ENCODE data around the gene CCNT1. TPM values are rescaled to one million over a fixed set of nuclear protein-coding genes. Genes with fewer than 3 reads are reported as not detected.

The CCNT1 gene
- total and polyA plus RNA-seq, 10 donors: 4.0 to 53.4 (median 37.4) TPM

- H3K9me3 ChIP-seq: no peaks in the 10 kb centered on the region
- 65 to 76% (median 67%) methylated on average over 4 of the region's 4 CpGs for WGBS, 5 donors
- no peak for DNase-seq
- no peaks in the 10 kb centered on the region for H3K27me3 ChIP-seq (replicated peaks in 1 of 7)
- H3K4me1 ChIP-seq: peaks cover 0 to 6% (median 0%) of the 10 kb centered on the region in 6 donors
- TF ChIP-seq POLR2A (IDR thresholded peaks at IDR 0.05) (no peak), POLR2AphosphoS5 (IDR thresholded peaks at IDR 0.05) (no peak), CTCF (IDR thresholded peaks at IDR 0.05 in 8 of 11, conservative IDR thresholded peaks at IDR 0.05 in 3 of 11) (no peak)
- H3K36me3 ChIP-seq: no peaks in the 10 kb centered on the region
- H3K4me3 ChIP-seq: no peak overlapping the region
- H3K27ac ChIP-seq: no peak overlapping the region
- intact Hi-C loops (cut with DNase I; ENCODE audit: low total_unique reads): no loop called here
These were observed 41.7 kb upstream of the CCNT1 start for GRCh38 chr12:48758186-48758585.

GRCh38 chr12:48750769-48751356, 34.4 kb upstream of the CCNT1 start:
- WGBS, 5 donors: 46 to 66% (median 55%) methylated on average over 2 of the region's 2 CpGs
- no peak for TF ChIP-seq POLR2AphosphoS5 (IDR thresholded peaks at IDR 0.05)
- TF ChIP-seq CTCF (IDR thresholded peaks at IDR 0.05 in 8 of 11, conservative IDR thresholded peaks at IDR 0.05 in 3 of 11): no peak
- no peak for TF ChIP-seq POLR2A (IDR thresholded peaks at IDR 0.05)
- Histone ChIP-seq H3K36me3 (no peaks in the 10 kb centered on the region), H3K4me1 (peaks cover 0 to 6% (median 0%) of the 10 kb centered on the region in 6 donors), H3K27ac (no peak overlapping the region), H3K4me3 (no peak overlapping the region), H3K9me3 (no peaks in the 10 kb centered on the region), H3K27me3 (replicated peaks in 1 of 7) (no peaks in the 10 kb centered on the region)
- DNase-seq: no peak
- intact Hi-C loops (cut with DNase I; ENCODE audit: low total_unique reads): loop anchor here (5.0 kb wide), 1 partner anchor 46 kb away; no protein-coding TSS in a partner anchor

GRCh38 chr12:48750215-48750614, 33.7 kb upstream of the CCNT1 start:
- intact Hi-C loops (cut with DNase I; ENCODE audit: low total_unique reads): loop anchor here (5.0 kb wide), 1 partner anchor 47 kb away; no protein-coding TSS in a partner anchor
- H3K4me1 ChIP-seq: peaks cover 0 to 6% (median 0%) of the 10 kb centered on the region in 6 donors
- no peak overlapping the region for H3K27ac ChIP-seq
- TF ChIP-seq POLR2AphosphoS5 (IDR thresholded peaks at IDR 0.05): no peak
- TF ChIP-seq POLR2A (IDR thresholded peaks at IDR 0.05): no peak
- TF ChIP-seq CTCF (IDR thresholded peaks at IDR 0.05 in 8 of 11, conservative IDR thresholded peaks at IDR 0.05 in 3 of 11): no peak
- no peaks in the 10 kb centered on the region for H3K27me3 ChIP-seq (replicated peaks in 1 of 7)
- 76 to 100% (median 93%) methylated on average over 1 of the region's 1 CpG for WGBS, 5 donors
- DNase-seq: no peak
- H3K36me3 ChIP-seq: no peaks in the 10 kb centered on the region
- H3K9me3 ChIP-seq: no peaks in the 10 kb centered on the region
- H3K4me3 ChIP-seq: no peak overlapping the region

- H3K4me3 ChIP-seq: no peak overlapping the region
- no peaks in the 10 kb centered on the region for H3K4me1 ChIP-seq
- TF ChIP-seq POLR2A (IDR thresholded peaks at IDR 0.05): no peak
- TF ChIP-seq CTCF (IDR thresholded peaks at IDR 0.05 in 8 of 11, conservative IDR thresholded peaks at IDR 0.05 in 3 of 11): no peak
- no peak for TF ChIP-seq POLR2AphosphoS5 (IDR thresholded peaks at IDR 0.05)
- WGBS, 5 donors: 77 to 87% (median 77%) methylated on average over 9 of the region's 9 CpGs
- H3K27me3 ChIP-seq (replicated peaks in 1 of 7): peaks cover 0 to 38% (median 9%) of the 10 kb centered on the region in 7 donors
- H3K36me3 ChIP-seq: no peaks in the 10 kb centered on the region
- no peaks in the 10 kb centered on the region for H3K9me3 ChIP-seq
- intact Hi-C loops (cut with DNase I; ENCODE audit: low total_unique reads): no loop called here
- H3K27ac ChIP-seq: no peak overlapping the region
- no peak for DNase-seq
These were observed 27.9 kb upstream of the CCNT1 start for GRCh38 chr12:48744251-48745008.

Data from spleen (tissue), 11 donors.